Endothelial cell of hepatic sinusoid (primary cell): ENCODE measurements around the gene FRG1.
"Not testable (repeated sequence)": the region's sequence is repeated elsewhere in the genome, so short reads cannot be mapped to it uniquely, and the experiment has no call there.

Experiments
- in situ Hi-C: cut with HindIII; loops from 2 replicates; pipeline ENCODE4 v1.10.0; 2017; ENCODE audit warnings: low sequenced_read_pairs

The FRG1 gene

DNA sequence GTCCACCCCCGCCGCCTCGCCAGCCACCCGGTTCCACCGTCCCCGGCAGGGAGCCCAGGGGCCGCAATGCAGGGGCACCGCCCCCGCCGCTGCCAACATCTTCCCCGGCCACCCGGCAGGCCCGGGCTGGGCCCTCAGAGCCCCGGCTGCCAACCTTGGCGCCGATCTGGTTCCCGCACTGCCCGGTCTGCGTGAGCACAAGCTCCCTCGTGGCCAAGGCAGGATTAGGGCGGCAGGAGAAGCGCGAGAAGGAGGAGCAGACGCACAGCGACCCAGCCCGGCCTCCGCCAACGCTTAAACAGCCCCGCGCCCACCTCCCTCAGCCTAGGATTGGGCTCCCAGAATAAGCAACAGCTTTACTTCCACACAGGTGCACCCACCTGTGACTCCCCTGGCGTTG lies 44.0 kb downstream of the FRG1 start:
- in situ Hi-C loops: not testable (repeated sequence)

DNA sequence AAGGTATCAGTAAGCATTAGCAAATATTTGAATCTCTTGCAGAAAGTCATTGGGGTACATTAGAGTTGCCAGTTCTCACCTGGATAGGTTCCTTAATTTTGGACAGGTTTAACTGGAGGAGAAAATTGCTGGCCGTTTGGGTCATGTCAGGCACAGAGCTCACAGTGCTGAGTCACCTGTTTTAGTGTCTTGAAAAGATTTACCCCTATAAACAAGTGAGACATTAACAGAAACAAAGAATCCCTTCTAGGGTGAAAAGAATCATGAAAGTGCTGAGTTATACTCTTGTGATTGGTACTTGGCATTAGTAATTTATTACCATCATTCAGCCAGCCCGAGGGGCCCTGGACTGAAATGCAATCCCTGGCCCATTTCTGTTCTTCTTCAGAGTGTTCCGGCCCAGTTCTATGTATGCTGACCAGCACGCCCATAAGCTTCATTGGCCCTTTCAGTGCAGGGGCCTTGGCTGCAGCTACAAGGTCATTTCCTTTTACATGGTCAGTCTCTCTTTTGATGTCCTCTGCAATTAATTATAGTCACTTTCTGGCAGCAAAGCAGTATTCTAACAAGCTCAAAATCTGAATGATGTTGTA lies 45.1 kb downstream of the FRG1 start:
- in situ Hi-C loops: not testable (repeated sequence)

- in situ Hi-C loops: no loop called here
Observed at GRCh38 chr4:189988877-189989431, 48.3 kb downstream of the FRG1 start.

- in situ Hi-C loops: not testable (repeated sequence)
Observed at GRCh38 chr4:189989941-189990340, 49.3 kb downstream of the FRG1 start.
